Fibroblast of mammary gland (primary cell): ENCODE measurements around the gene SMAD9.

Experiments used
- DNase-seq: peaks from one replicate; pipeline ENCODE4 v3.0.0-alpha.2; 2010; ENCODE audit warnings: low read depth
- H3K4me3 ChIP-seq: 2 replicates; pipeline ENCODE4 v1.5.1; 2011; ENCODE audit warnings: low read depth, mild to moderate bottlenecking, low read length, moderate library complexity; ENCODE audit not compliant: control insufficient read depth
- CTCF ChIP-seq: conservative IDR thresholded peaks from 2 replicates; pipeline ENCODE4 v1.5.1; 2011; ENCODE audit warnings: low read depth, low read length, inconsistent platforms; ENCODE audit not compliant: control insufficient read depth, insufficient read depth

Gene SMAD9

GRCh38 chr13:36950330-36950729 is 30.3 kb upstream of the SMAD9 start:
- DNase-seq: no peak
- TF ChIP-seq CTCF: no peak
- no peak overlapping the region for H3K4me3 ChIP-seq

GRCh38 chr13:36945078-36945477 is 25.0 kb upstream of the SMAD9 start:
- no peak for DNase-seq
- H3K4me3 ChIP-seq: no peak overlapping the region
- TF ChIP-seq CTCF: no peak

GRCh38 chr13:36925603-36926002 is 5.6 kb upstream of the SMAD9 start:
- H3K4me3 ChIP-seq: no peak overlapping the region
- no peak for TF ChIP-seq CTCF
- DNase-seq: no peak

GRCh38 chr13:36924001-36924400 is 4.0 kb upstream of the SMAD9 start:
- no peak overlapping the region for H3K4me3 ChIP-seq
- DNase-seq: no peak
- no peak for TF ChIP-seq CTCF

- no peak for DNase-seq
These were observed 1.7 kb upstream of the SMAD9 start for GRCh38 chr13:36921631-36922301.

GRCh38 chr13:36920616-36921185 is 663 bp upstream of the SMAD9 start:
- no peak for DNase-seq
- H3K4me3 ChIP-seq: peak overlapping the region; percentile 20
- TF ChIP-seq CTCF: no peak

More at GRCh38 chr13:36921631-36922301, 1.7 kb upstream of the SMAD9 start:
- TF ChIP-seq CTCF: no peak
- no peak overlapping the region for H3K4me3 ChIP-seq
